Measurements from ENCODE around the gene OTUB1.
A peak's percentile ranks its signal among the peaks of the same experiment; 100 is the strongest.

The OTUB1 gene

GRCh38 chr11:63986156-63986931 lies at the start of gene OTUB1:
Gene OTUB1, plus strand, starts transcription at chr11:63986438. Its CDS starts 19 bp downstream, at chr11:63986457.
- DNase-seq (ENCODE audit: low spot score) = peak; percentile 95

GRCh38 chr11:63937713-63938478 lies 48.3 kb upstream of the OTUB1 start:
- TF ChIP-seq CTCF (IDR thresholded peaks at IDR 0.05; ENCODE audit: extremely low read depth, missing control alignments) = no peak
- DNase-seq (ENCODE audit: low spot score) = peak; percentile 36

More at GRCh38 chr11:63986156-63986931, at the start of gene OTUB1:
- TF ChIP-seq CTCF (IDR thresholded peaks at IDR 0.05; ENCODE audit: extremely low read depth, missing control alignments) = no peak

- DNase-seq (ENCODE audit: low spot score) = peak; percentile 99
- TF ChIP-seq CTCF (IDR thresholded peaks at IDR 0.05; ENCODE audit: extremely low read depth, missing control alignments) = no peak
Observed at GRCh38 chr11:63938479-63939396, 47.5 kb upstream of the OTUB1 start, which contains the start of gene NAA40. Gene NAA40, plus strand, starts transcription at chr11:63939002. Its CDS starts 95 bp downstream, at chr11:63939097.

- no peak for TF ChIP-seq CTCF (IDR thresholded peaks at IDR 0.05; ENCODE audit: extremely low read depth, missing control alignments)
- no peak for DNase-seq (ENCODE audit: low spot score)
Observed at GRCh38 chr11:63939397-63939891, 46.8 kb upstream of the OTUB1 start.

GRCh38 chr11:63940786-63941185 lies 45.5 kb upstream of the OTUB1 start:
- no peak for TF ChIP-seq CTCF (IDR thresholded peaks at IDR 0.05; ENCODE audit: extremely low read depth, missing control alignments)
- no peak for DNase-seq (ENCODE audit: low spot score)

GRCh38 chr11:63941901-63942300 lies 44.3 kb upstream of the OTUB1 start:
- no peak for DNase-seq (ENCODE audit: low spot score)
- TF ChIP-seq CTCF (IDR thresholded peaks at IDR 0.05; ENCODE audit: extremely low read depth, missing control alignments) = no peak

All from GM20000 (cell line).